ENCODE results near the gene RAB44. TPM values are rescaled to one million over a fixed set of nuclear protein-coding genes. Genes with fewer than 3 reads are reported as not detected.

The RAB44 gene
- total and polyA plus RNA-seq, 2 of the 13 experiments (the other 11 are each of a cell fraction or from before 2014, with no cell fraction given), result not detected

DNA sequence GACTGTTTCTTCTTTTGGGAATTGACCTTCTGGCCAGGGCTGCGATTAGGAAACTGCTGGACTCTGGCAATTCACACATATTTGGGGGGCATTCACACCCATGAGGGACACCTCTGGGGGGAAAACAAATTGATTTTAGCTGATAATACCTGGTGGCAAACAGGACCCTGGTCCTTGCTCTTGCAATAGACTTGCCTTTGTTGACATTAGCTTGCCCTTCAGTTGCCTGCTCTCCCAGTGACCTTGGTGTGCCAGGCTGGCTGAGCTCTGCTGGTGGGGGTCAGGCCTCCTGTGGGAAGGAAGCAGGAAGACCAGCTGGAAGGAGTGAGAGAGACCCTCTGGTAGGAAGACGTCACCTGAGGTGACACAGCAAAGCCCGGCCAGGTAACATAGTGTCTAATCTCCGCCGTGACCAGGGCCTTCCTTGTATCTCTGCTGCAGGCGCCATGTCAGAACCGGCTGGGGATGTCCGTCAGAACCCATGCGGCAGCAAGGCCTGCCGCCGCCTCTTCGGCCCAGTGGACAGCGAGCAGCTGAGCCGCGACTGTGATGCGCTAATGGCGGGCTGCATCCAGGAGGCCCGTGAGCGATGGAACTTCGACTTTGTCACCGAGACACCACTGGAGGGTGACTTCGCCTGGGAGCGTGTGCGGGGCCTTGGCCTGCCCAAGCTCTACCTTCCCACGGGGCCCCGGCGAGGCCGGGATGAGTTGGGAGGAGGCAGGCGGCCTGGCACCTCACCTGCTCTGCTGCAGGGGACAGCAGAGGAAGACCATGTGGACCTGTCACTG, 13.8 kb upstream of the RAB44 start (continued):
- TF ChIP-seq GPN1 (CRISPR knock-in tag; IDR thresholded peaks at IDR 0.05; ENCODE audit: borderline replicate concordance) (no peak), ZNF644 (CRISPR knock-in tag; IDR thresholded peaks at IDR 0.05; ENCODE audit: low read depth) (no peak), KDM6A (CRISPR knock-in tag; IDR thresholded peaks at IDR 0.05; ENCODE audit: low read depth) (no peak), ZFX (CRISPR knock-in tag; IDR thresholded peaks at IDR 0.05; ENCODE audit: low read depth) (peak; percentile 33; the same call in 1 of the 2 replicates), ZNF496 (CRISPR knock-in tag; IDR thresholded peaks at IDR 0.05; ENCODE audit: insufficient replicate concordance) (no peak), ZNF550 (CRISPR knock-in tag; IDR thresholded peaks at IDR 0.05; ENCODE audit: borderline replicate concordance) (no peak), AKAP8 (CRISPR knock-in tag; IDR thresholded peaks at IDR 0.05) (peak; percentile 93), NFKBIZ (CRISPR knock-in tag; IDR thresholded peaks at IDR 0.05) (peak; percentile 94; the same call in 1 of the 2 replicates), RBM39 (IDR thresholded peaks at IDR 0.05; ENCODE audit: low read depth, low read length, poor library complexity, severe bottlenecking) (peak; percentile 57), ZFP37 (CRISPR knock-in tag; IDR thresholded peaks at IDR 0.05; ENCODE audit: borderline replicate concordance) (no peak), ZNF75D (CRISPR knock-in tag; IDR thresholded peaks at IDR 0.05; ENCODE audit: borderline replicate concordance) (no peak), SNAPC2 (CRISPR knock-in tag; IDR thresholded peaks at IDR 0.05) (peak; percentile 98), ZBTB21 (CRISPR knock-in tag; IDR thresholded peaks at IDR 0.05) (0 out of 2 replicates have a peak, but pooled peaks have one; percentile 22), BORCS8-MEF2B (CRISPR knock-in tag; IDR thresholded peaks at IDR 0.05) (peak; percentile 100), ZNF331 (CRISPR knock-in tag; IDR thresholded peaks at IDR 0.05) (peak; percentile 77), MIXL1 (CRISPR knock-in tag; IDR thresholded peaks at IDR 0.05) (peak; percentile 77), JUND (CRISPR knock-in tag; IDR thresholded peaks at IDR 0.05) (peak; percentile 57; the same call in 1 of the 2 replicates), KDM1A (CRISPR knock-in tag; IDR thresholded peaks at IDR 0.05) (peak; percentile 17), RXRA (CRISPR knock-in tag; IDR thresholded peaks at IDR 0.05) (peak; percentile 94), ZNF441 (CRISPR knock-in tag; IDR thresholded peaks at IDR 0.05; ENCODE audit: borderline replicate concordance) (no peak)
- TF ChIP-seq, protein P1, sequence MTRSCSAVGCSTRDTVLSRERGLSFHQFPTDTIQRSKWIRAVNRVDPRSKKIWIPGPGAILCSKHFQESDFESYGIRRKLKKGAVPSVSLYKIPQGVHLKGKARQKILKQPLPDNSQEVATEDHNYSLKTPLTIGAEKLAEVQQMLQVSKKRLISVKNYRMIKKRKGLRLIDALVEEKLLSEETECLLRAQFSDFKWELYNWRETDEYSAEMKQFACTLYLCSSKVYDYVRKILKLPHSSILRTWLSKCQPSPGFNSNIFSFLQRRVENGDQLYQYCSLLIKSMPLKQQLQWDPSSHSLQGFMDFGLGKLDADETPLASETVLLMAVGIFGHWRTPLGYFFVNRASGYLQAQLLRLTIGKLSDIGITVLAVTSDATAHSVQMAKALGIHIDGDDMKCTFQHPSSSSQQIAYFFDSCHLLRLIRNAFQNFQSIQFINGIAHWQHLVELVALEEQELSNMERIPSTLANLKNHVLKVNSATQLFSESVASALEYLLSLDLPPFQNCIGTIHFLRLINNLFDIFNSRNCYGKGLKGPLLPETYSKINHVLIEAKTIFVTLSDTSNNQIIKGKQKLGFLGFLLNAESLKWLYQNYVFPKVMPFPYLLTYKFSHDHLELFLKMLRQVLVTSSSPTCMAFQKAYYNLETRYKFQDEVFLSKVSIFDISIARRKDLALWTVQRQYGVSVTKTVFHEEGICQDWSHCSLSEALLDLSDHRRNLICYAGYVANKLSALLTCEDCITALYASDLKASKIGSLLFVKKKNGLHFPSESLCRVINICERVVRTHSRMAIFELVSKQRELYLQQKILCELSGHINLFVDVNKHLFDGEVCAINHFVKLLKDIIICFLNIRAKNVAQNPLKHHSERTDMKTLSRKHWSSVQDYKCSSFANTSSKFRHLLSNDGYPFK (CRISPR knock-in tag; IDR thresholded peaks at IDR 0.05; ENCODE audit: borderline replicate concordance), result no peak
- TF ChIP-seq, protein P2, sequence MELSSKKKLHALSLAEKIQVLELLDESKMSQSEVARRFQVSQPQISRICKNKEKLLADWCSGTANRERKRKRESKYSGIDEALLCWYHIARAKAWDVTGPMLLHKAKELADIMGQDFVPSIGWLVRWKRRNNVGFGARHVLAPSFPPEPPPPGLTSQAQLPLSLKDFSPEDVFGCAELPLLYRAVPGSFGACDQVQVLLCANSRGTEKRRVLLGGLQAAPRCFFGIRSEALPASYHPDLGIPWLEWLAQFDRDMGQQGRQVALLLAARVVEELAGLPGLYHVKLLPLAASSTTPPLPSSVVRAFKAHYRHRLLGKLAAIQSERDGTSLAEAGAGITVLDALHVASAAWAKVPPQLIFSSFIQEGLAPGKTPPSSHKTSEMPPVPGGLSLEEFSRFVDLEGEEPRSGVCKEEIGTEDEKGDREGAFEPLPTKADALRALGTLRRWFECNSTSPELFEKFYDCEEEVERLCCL (CRISPR knock-in tag; IDR thresholded peaks at IDR 0.05; ENCODE audit: borderline replicate concordance), result no peak
- TF ChIP-seq, protein P3, sequence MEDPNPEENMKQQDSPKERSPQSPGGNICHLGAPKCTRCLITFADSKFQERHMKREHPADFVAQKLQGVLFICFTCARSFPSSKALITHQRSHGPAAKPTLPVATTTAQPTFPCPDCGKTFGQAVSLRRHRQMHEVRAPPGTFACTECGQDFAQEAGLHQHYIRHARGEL (CRISPR knock-in tag; IDR thresholded peaks at IDR 0.05), result peak; percentile 10; the same call in 1 of the 2 replicates
- TF ChIP-seq, protein P4, sequence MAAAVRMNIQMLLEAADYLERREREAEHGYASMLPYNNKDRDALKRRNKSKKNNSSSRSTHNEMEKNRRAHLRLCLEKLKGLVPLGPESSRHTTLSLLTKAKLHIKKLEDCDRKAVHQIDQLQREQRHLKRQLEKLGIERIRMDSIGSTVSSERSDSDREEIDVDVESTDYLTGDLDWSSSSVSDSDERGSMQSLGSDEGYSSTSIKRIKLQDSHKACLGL (CRISPR knock-in tag; IDR thresholded peaks at IDR 0.05), result peak; percentile 72; the same call in 1 of the 2 replicates
- TF ChIP-seq, protein P5, sequence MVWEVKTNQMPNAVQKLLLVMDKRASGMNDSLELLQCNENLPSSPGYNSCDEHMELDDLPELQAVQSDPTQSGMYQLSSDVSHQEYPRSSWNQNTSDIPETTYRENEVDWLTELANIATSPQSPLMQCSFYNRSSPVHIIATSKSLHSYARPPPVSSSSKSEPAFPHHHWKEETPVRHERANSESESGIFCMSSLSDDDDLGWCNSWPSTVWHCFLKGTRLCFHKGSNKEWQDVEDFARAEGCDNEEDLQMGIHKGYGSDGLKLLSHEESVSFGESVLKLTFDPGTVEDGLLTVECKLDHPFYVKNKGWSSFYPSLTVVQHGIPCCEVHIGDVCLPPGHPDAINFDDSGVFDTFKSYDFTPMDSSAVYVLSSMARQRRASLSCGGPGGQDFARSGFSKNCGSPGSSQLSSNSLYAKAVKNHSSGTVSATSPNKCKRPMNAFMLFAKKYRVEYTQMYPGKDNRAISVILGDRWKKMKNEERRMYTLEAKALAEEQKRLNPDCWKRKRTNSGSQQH (CRISPR knock-in tag; IDR thresholded peaks at IDR 0.05; ENCODE audit: low read depth), result no peak
